ENCODE measurements around the gene ENAH.

The ENAH gene

DNA sequence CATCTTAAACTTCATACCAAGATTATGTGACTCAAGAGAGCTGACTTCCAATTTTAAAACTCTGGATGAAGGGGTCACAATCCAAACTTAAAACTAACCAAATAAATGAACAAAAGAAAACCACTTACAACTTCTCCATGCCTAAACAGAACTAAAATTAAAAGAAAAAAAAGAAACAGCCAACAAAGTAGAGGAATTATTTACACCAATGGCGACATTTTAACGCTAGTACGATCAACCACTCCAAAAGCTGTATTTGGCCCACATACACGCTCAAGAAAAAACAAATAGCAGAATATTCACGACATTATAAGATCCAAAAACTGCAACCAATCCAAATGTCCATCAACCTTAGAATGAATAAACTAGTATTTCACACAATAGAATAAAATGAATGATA, 42.4 kb downstream of the ENAH start:
- no peak overlapping the region for H3K4me3 ChIP-seq (ENCODE audit: insufficient read depth in 1 of 2, low read depth in 1 of 2, low read length in 2 of 2)
- H2AFZ ChIP-seq (ENCODE audit: low read depth, low read length): no peak overlapping the region
- H3K14ac ChIP-seq (ENCODE audit: low read length in 2 of 2): no peak overlapping the region
- H3K9ac ChIP-seq (ENCODE audit: low read length): no peak overlapping the region
- no peaks in the 10 kb centered on the region for H3K27me3 ChIP-seq (ENCODE audit: control insufficient read depth in 1 of 2, insufficient read depth in 1 of 2, low read length in 2 of 2)
- 100% methylated on average over 5 of the region's 5 CpGs for WGBS
- H4K8ac ChIP-seq (ENCODE audit: low read length): no peak overlapping the region
- H3K4me2 ChIP-seq (ENCODE audit: low read length, poor library complexity, severe bottlenecking): no peak overlapping the region
- H2AK5ac ChIP-seq (ENCODE audit: low read length, severe bottlenecking): no peak overlapping the region
- no peaks in the 10 kb centered on the region for H3K9me3 ChIP-seq (ENCODE audit: control insufficient read depth, low read length)
- no peaks in the 10 kb centered on the region for H3K36me3 ChIP-seq (ENCODE audit: control insufficient read depth in 1 of 2, insufficient read depth in 2 of 2, low read depth in 1 of 2, low read length in 2 of 2)
- no peak overlapping the region for H3K18ac ChIP-seq (ENCODE audit: low read depth in 1 of 2, low read length in 2 of 2)
- H3K79me1 ChIP-seq (replicated peaks; ENCODE audit: low read length, poor library complexity, severe bottlenecking): peaks cover 12% of the 10 kb centered on the region
- H2BK5ac ChIP-seq (ENCODE audit: low read depth, low read length, poor library complexity, severe bottlenecking): no peak overlapping the region
- H3K4ac ChIP-seq (ENCODE audit: low read depth in 1 of 2, low read length in 2 of 2): no peak overlapping the region
- no peak overlapping the region for H2BK120ac ChIP-seq (ENCODE audit: low read depth, low read length)
- no peak overlapping the region for H2BK15ac ChIP-seq (ENCODE audit: low read depth, poor library complexity, severe bottlenecking)
- H4K91ac ChIP-seq (ENCODE audit: low read length): no peak overlapping the region
- H3K4me1 ChIP-seq (ENCODE audit: control insufficient read depth, insufficient read depth, low read depth, low read length): peaks cover 4% of the 10 kb centered on the region
- no peak overlapping the region for H3K23ac ChIP-seq (ENCODE audit: low read length in 2 of 2)
- no peak overlapping the region for H2BK12ac ChIP-seq (ENCODE audit: low read length in 2 of 2)
- DNase-seq: no peak
- H3K27ac ChIP-seq (ENCODE audit: low read length, poor library complexity, severe bottlenecking): no peak overlapping the region

- 91% methylated on average over 11 of the region's 14 CpGs for WGBS
Observed at GRCh38 chr1:225608014-225608796, 44.7 kb downstream of the ENAH start.

DNA sequence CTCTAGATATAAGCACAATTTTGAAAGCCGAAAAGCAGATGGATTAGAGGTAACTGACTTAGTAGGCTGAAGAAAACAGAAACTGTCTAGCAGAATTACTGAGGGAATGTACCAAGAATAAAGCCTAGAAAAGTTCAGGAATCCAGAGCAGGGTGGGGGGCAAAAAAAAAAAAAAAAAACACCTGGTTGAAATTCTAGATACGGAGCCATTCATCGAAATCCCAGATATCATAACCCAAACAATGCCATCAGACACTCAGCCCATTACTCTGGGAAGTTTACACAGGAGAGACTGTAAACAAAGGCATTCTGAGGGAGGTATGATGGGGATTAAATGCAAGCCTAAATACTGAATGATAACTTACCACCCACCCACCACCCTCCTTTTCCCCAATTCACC, 45.6 kb downstream of the ENAH start:
- Histone ChIP-seq H3K79me1 (replicated peaks; ENCODE audit: low read length, poor library complexity, severe bottlenecking) (peaks cover 10% of the 10 kb centered on the region), H3K9me3 (ENCODE audit: control insufficient read depth, low read length) (no peaks in the 10 kb centered on the region), H2BK5ac (ENCODE audit: low read depth, low read length, poor library complexity, severe bottlenecking) (no peak overlapping the region), H3K4me3 (ENCODE audit: insufficient read depth in 1 of 2, low read depth in 1 of 2, low read length in 2 of 2) (no peak overlapping the region), H4K91ac (ENCODE audit: low read length) (no peak overlapping the region), H3K36me3 (ENCODE audit: control insufficient read depth in 1 of 2, insufficient read depth in 2 of 2, low read depth in 1 of 2, low read length in 2 of 2) (no peaks in the 10 kb centered on the region), H3K23ac (ENCODE audit: low read length in 2 of 2) (no peak overlapping the region), H2AK5ac (ENCODE audit: low read length, severe bottlenecking) (no peak overlapping the region), H3K18ac (ENCODE audit: low read depth in 1 of 2, low read length in 2 of 2) (no peak overlapping the region), H3K4me1 (ENCODE audit: control insufficient read depth, insufficient read depth, low read depth, low read length) (peaks cover 4% of the 10 kb centered on the region), H2BK15ac (ENCODE audit: low read depth, poor library complexity, severe bottlenecking) (no peak overlapping the region), H2AFZ (ENCODE audit: low read depth, low read length) (no peak overlapping the region), H2BK12ac (ENCODE audit: low read length in 2 of 2) (no peak overlapping the region), H3K9ac (ENCODE audit: low read length) (no peak overlapping the region), H3K4me2 (ENCODE audit: low read length, poor library complexity, severe bottlenecking) (no peak overlapping the region), H3K27me3 (ENCODE audit: control insufficient read depth in 1 of 2, insufficient read depth in 1 of 2, low read length in 2 of 2) (no peaks in the 10 kb centered on the region), H3K14ac (ENCODE audit: low read length in 2 of 2) (no peak overlapping the region), H4K8ac (ENCODE audit: low read length) (no peak overlapping the region), H3K27ac (ENCODE audit: low read length, poor library complexity, severe bottlenecking) (no peak overlapping the region), H2BK120ac (ENCODE audit: low read depth, low read length) (no peak overlapping the region), H3K4ac (ENCODE audit: low read depth in 1 of 2, low read length in 2 of 2) (no peak overlapping the region)
- 95% methylated on average over 1 of the region's 3 CpGs for WGBS
- DNase-seq: no peak

More at GRCh38 chr1:225608014-225608796, 44.7 kb downstream of the ENAH start:
- Histone ChIP-seq H3K4ac (ENCODE audit: low read depth in 1 of 2, low read length in 2 of 2) (no peak overlapping the region), H2BK15ac (ENCODE audit: low read depth, poor library complexity, severe bottlenecking) (no peak overlapping the region), H3K27ac (ENCODE audit: low read length, poor library complexity, severe bottlenecking) (no peak overlapping the region), H3K23ac (ENCODE audit: low read length in 2 of 2) (no peak overlapping the region), H3K79me1 (replicated peaks; ENCODE audit: low read length, poor library complexity, severe bottlenecking) (peaks cover 10% of the 10 kb centered on the region), H2AFZ (ENCODE audit: low read depth, low read length) (no peak overlapping the region), H2BK5ac (ENCODE audit: low read depth, low read length, poor library complexity, severe bottlenecking) (no peak overlapping the region), H3K27me3 (ENCODE audit: control insufficient read depth in 1 of 2, insufficient read depth in 1 of 2, low read length in 2 of 2) (no peaks in the 10 kb centered on the region), H3K4me1 (ENCODE audit: control insufficient read depth, insufficient read depth, low read depth, low read length) (peaks cover 4% of the 10 kb centered on the region), H3K9me3 (ENCODE audit: control insufficient read depth, low read length) (no peaks in the 10 kb centered on the region), H2BK12ac (ENCODE audit: low read length in 2 of 2) (no peak overlapping the region), H2BK120ac (ENCODE audit: low read depth, low read length) (no peak overlapping the region), H3K14ac (ENCODE audit: low read length in 2 of 2) (no peak overlapping the region), H4K91ac (ENCODE audit: low read length) (no peak overlapping the region), H4K8ac (ENCODE audit: low read length) (peak overlapping the region; percentile 37), H2AK5ac (ENCODE audit: low read length, severe bottlenecking) (no peak overlapping the region), H3K4me2 (ENCODE audit: low read length, poor library complexity, severe bottlenecking) (no peak overlapping the region), H3K36me3 (ENCODE audit: control insufficient read depth in 1 of 2, insufficient read depth in 2 of 2, low read depth in 1 of 2, low read length in 2 of 2) (no peaks in the 10 kb centered on the region), H3K9ac (ENCODE audit: low read length) (no peak overlapping the region), H3K4me3 (ENCODE audit: insufficient read depth in 1 of 2, low read depth in 1 of 2, low read length in 2 of 2) (no peak overlapping the region), H3K18ac (ENCODE audit: low read depth in 1 of 2, low read length in 2 of 2) (no peak overlapping the region)
- no peak for DNase-seq

DNA sequence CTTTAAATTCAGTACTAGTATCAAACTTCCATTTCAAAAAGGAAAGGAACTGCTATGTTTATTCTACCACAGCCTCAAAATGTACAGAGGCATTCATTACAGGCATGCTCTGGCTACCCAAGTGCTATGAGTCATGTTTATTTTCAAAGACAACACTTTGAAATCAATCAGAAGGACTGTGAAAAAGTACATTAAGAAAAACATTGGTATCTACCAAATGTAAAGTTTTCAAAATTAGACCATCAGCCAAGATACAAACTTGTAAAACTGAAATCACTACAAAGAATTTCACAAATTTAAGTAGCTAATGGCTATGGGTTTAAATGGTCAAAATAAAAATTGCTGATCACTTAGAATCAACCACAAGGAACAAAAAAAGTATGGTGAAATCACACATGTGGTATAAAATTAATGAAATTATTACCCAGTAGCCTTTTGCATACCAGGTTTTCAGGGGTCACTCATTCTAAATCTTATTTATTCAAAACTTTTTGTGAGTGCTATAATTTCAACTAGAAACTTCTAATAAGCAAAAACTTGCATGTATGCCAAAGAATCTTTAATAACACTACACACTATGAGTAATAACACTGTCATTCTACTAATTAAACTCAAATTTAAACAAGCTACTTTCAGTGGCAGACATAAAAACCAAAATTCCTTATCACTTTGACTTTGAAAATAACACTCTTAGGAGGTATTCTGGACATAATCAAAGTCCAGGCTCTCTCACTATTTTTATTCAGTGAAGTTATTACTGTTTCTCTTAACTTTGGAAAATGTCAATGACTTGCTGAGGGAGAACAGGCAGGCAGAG, 49.2 kb downstream of the ENAH start:
- peaks cover 15% of the 10 kb centered on the region for H3K79me1 ChIP-seq (replicated peaks; ENCODE audit: low read length, poor library complexity, severe bottlenecking)

More for the DNA sequence above, 49.2 kb downstream of the ENAH start:
- peak; percentile 84 for DNase-seq
- Histone ChIP-seq H4K8ac (ENCODE audit: low read length) (no peak overlapping the region), H3K4me1 (ENCODE audit: control insufficient read depth, insufficient read depth, low read depth, low read length) (peaks cover 4% of the 10 kb centered on the region), H2BK5ac (ENCODE audit: low read depth, low read length, poor library complexity, severe bottlenecking) (no peak overlapping the region), H3K9ac (ENCODE audit: low read length) (no peak overlapping the region), H3K23ac (ENCODE audit: low read length in 2 of 2) (no peak overlapping the region), H3K27ac (ENCODE audit: low read length, poor library complexity, severe bottlenecking) (peak overlapping the region; percentile 23), H3K36me3 (ENCODE audit: control insufficient read depth in 1 of 2, insufficient read depth in 2 of 2, low read depth in 1 of 2, low read length in 2 of 2) (peaks cover 0 to 4% of the 10 kb centered on the region in 2 experiments), H3K4ac (ENCODE audit: low read depth in 1 of 2, low read length in 2 of 2) (no peak overlapping the region), H3K18ac (ENCODE audit: low read depth in 1 of 2, low read length in 2 of 2) (no peak overlapping the region), H3K4me2 (ENCODE audit: low read length, poor library complexity, severe bottlenecking) (peak overlapping the region; percentile 29), H2BK15ac (ENCODE audit: low read depth, poor library complexity, severe bottlenecking) (no peak overlapping the region), H3K14ac (ENCODE audit: low read length in 2 of 2) (no peak overlapping the region), H3K4me3 (ENCODE audit: insufficient read depth in 1 of 2, low read depth in 1 of 2, low read length in 2 of 2) (no peak overlapping the region), H2BK120ac (ENCODE audit: low read depth, low read length) (no peak overlapping the region), H2BK12ac (ENCODE audit: low read length in 2 of 2) (no peak overlapping the region), H3K27me3 (ENCODE audit: control insufficient read depth in 1 of 2, insufficient read depth in 1 of 2, low read length in 2 of 2) (no peaks in the 10 kb centered on the region), H3K9me3 (ENCODE audit: control insufficient read depth, low read length) (no peaks in the 10 kb centered on the region), H4K91ac (ENCODE audit: low read length) (no peak overlapping the region), H2AFZ (ENCODE audit: low read depth, low read length) (no peak overlapping the region), H2AK5ac (ENCODE audit: low read length, severe bottlenecking) (no peak overlapping the region)

Data from mesenchymal stem cell (in vitro differentiated cells and primary cell).